ACC112 (cell line): ENCODE data around the gene CARD11.
A peak's percentile ranks its signal among the peaks of the same experiment; 100 is the strongest.

Experiments used
- H2AFZ ChIP-seq: fragments of 200-600 bp; sonication (generic); one replicate; pipeline ENCODE4 v1.6.0; 2017; ENCODE audit warnings: antibody characterized with exemption, low read length; ENCODE audit not compliant: unreplicated experiment
- H3K27ac ChIP-seq: fragments of 200-600 bp; sonication (generic); 2 replicates; pipeline ENCODE4 v1.5.1; 2014; ENCODE audit warnings: low read depth, mild to moderate bottlenecking, antibody characterized with exemption, low read length, moderate library complexity
- H3K27me3 ChIP-seq: fragments of 200-600 bp; sonication (generic); 2 replicates; pipeline ENCODE4 v1.6.1; 2014; ENCODE audit warnings: mild to moderate bottlenecking, antibody characterized with exemption, low read length, moderate library complexity, mixed read lengths; ENCODE audit not compliant: insufficient read depth
- H3K36me3 ChIP-seq: fragments of 200-600 bp; sonication (generic); 2 replicates; pipeline ENCODE4 v1.6.1; 2016; ENCODE audit warnings: mild to moderate bottlenecking, antibody characterized with exemption, low read length, moderate library complexity, mixed read lengths; ENCODE audit not compliant: insufficient read depth
- H3K4me1 ChIP-seq: fragments of 200-600 bp; sonication (generic); one replicate; pipeline ENCODE4 v1.6.1; 2016; ENCODE audit warnings: low read length, mixed read lengths; ENCODE audit not compliant: insufficient read depth, unreplicated experiment, control insufficient read depth
- H3K4me3 ChIP-seq: fragments of 200-600 bp; sonication (generic); 2 replicates; pipeline ENCODE4 v1.5.1; 2014; ENCODE audit warnings: mild to moderate bottlenecking, low read depth, low read length
- H3K79me2 ChIP-seq: fragments of 200-600 bp; sonication (generic); one replicate; pipeline ENCODE4 v1.6.0; 2016; ENCODE audit warnings: low read length; ENCODE audit not compliant: control insufficient read depth, unreplicated experiment, insufficient read depth

CARD11 gene

GRCh38 chr7:2887816-2888215 is 155.9 kb downstream of the CARD11 start:
- no peak overlapping the region for H3K27ac ChIP-seq

GRCh38 chr7:2886900-2887299 is 156.8 kb downstream of the CARD11 start:
- Histone ChIP-seq H3K27me3 (peaks cover 4% of the 10 kb centered on the region; the same call in 1 of the 2 replicates), H2AFZ (no peak overlapping the region)

More at GRCh38 chr7:2887816-2888215, 155.9 kb downstream of the CARD11 start:
- no peaks in the 10 kb centered on the region for H3K79me2 ChIP-seq
- no peaks in the 10 kb centered on the region for H3K36me3 ChIP-seq
- peaks cover 4% of the 10 kb centered on the region; the same call in 1 of the 2 replicates for H3K27me3 ChIP-seq
- H3K4me1 ChIP-seq: no peaks in the 10 kb centered on the region
- no peak overlapping the region for H3K4me3 ChIP-seq
- H2AFZ ChIP-seq: no peak overlapping the region

GRCh38 chr7:2886391-2886790 is 157.3 kb downstream of the CARD11 start:
- no peaks in the 10 kb centered on the region for H3K79me2 ChIP-seq
- H2AFZ ChIP-seq: no peak overlapping the region
- H3K36me3 ChIP-seq: no peaks in the 10 kb centered on the region
- no peaks in the 10 kb centered on the region for H3K4me1 ChIP-seq
- peaks cover 4% of the 10 kb centered on the region; the same call in 1 of the 2 replicates for H3K27me3 ChIP-seq
- H3K27ac ChIP-seq: no peak overlapping the region
- H3K4me3 ChIP-seq: no peak overlapping the region

More at GRCh38 chr7:2886900-2887299, 156.8 kb downstream of the CARD11 start:
- H3K79me2 ChIP-seq: no peaks in the 10 kb centered on the region
- no peaks in the 10 kb centered on the region for H3K4me1 ChIP-seq
- no peaks in the 10 kb centered on the region for H3K36me3 ChIP-seq
- 0 out of 2 replicates have a peak overlapping the region, but pooled peaks have one; percentile 11 for H3K4me3 ChIP-seq
- no peak overlapping the region for H3K27ac ChIP-seq

GRCh38 chr7:2884161-2884560 is 159.5 kb downstream of the CARD11 start:
- Histone ChIP-seq H3K4me1 (no peaks in the 10 kb centered on the region), H2AFZ (no peak overlapping the region), H3K4me3 (no peak overlapping the region)

GRCh38 chr7:2883101-2883500 is 160.6 kb downstream of the CARD11 start:
- H3K27me3 ChIP-seq: no peaks in the 10 kb centered on the region
- H3K27ac ChIP-seq: no peak overlapping the region
- H3K4me1 ChIP-seq: no peaks in the 10 kb centered on the region
- no peaks in the 10 kb centered on the region for H3K79me2 ChIP-seq
- H3K36me3 ChIP-seq: no peaks in the 10 kb centered on the region
- H2AFZ ChIP-seq: no peak overlapping the region
- no peak overlapping the region for H3K4me3 ChIP-seq

More at GRCh38 chr7:2884161-2884560, 159.5 kb downstream of the CARD11 start:
- Histone ChIP-seq H3K27ac (no peak overlapping the region), H3K36me3 (no peaks in the 10 kb centered on the region), H3K27me3 (no peaks in the 10 kb centered on the region), H3K79me2 (no peaks in the 10 kb centered on the region)

GRCh38 chr7:2882111-2882510 is 161.6 kb downstream of the CARD11 start:
- Histone ChIP-seq H3K27me3 (no peaks in the 10 kb centered on the region), H3K4me1 (no peaks in the 10 kb centered on the region), H3K4me3 (no peak overlapping the region), H3K79me2 (no peaks in the 10 kb centered on the region), H3K27ac (no peak overlapping the region), H3K36me3 (no peaks in the 10 kb centered on the region), H2AFZ (no peak overlapping the region)

GRCh38 chr7:2880874-2881533 is 162.7 kb downstream of the CARD11 start:
- Histone ChIP-seq H3K4me3 (no peak overlapping the region), H3K27me3 (no peaks in the 10 kb centered on the region), H3K36me3 (no peaks in the 10 kb centered on the region), H2AFZ (no peak overlapping the region), H3K27ac (no peak overlapping the region), H3K4me1 (no peaks in the 10 kb centered on the region), H3K79me2 (no peaks in the 10 kb centered on the region)

- Histone ChIP-seq H3K79me2 (no peaks in the 10 kb centered on the region), H3K36me3 (no peaks in the 10 kb centered on the region), H3K4me3 (no peak overlapping the region), H3K27ac (no peak overlapping the region), H3K4me1 (no peaks in the 10 kb centered on the region), H2AFZ (no peak overlapping the region), H3K27me3 (no peaks in the 10 kb centered on the region)
These were observed 163.6 kb downstream of the CARD11 start for GRCh38 chr7:2880051-2880450.

GRCh38 chr7:2879354-2879753 is 164.3 kb downstream of the CARD11 start:
- Histone ChIP-seq H2AFZ (no peak overlapping the region), H3K79me2 (no peaks in the 10 kb centered on the region), H3K27ac (no peak overlapping the region), H3K36me3 (no peaks in the 10 kb centered on the region), H3K4me1 (no peaks in the 10 kb centered on the region), H3K4me3 (no peak overlapping the region), H3K27me3 (no peaks in the 10 kb centered on the region)

- peaks cover 2% of the 10 kb centered on the region for H3K4me1 ChIP-seq
- H3K4me3 ChIP-seq: no peak overlapping the region
- H3K79me2 ChIP-seq: no peaks in the 10 kb centered on the region
- H3K27ac ChIP-seq: no peak overlapping the region
- no peak overlapping the region for H2AFZ ChIP-seq
- no peaks in the 10 kb centered on the region for H3K27me3 ChIP-seq
- H3K36me3 ChIP-seq: no peaks in the 10 kb centered on the region
These were observed 165.4 kb downstream of the CARD11 start for GRCh38 chr7:2878306-2878705.

- Histone ChIP-seq H3K36me3 (no peaks in the 10 kb centered on the region), H3K4me1 (peaks cover 5% of the 10 kb centered on the region), H2AFZ (no peak overlapping the region), H3K4me3 (no peak overlapping the region), H3K27me3 (no peaks in the 10 kb centered on the region), H3K27ac (no peak overlapping the region), H3K79me2 (no peaks in the 10 kb centered on the region)
These were observed 167.5 kb downstream of the CARD11 start for GRCh38 chr7:2876031-2876731.
